Panc1 (cell line): ENCODE measurements around the gene GDPD3. TPM values are rescaled to one million over a fixed set of nuclear protein-coding genes. Genes with fewer than 3 reads are reported as not detected.

Experiments
- ATAC-seq: fragments of 200-7000 bp; cut with Tn5 transposase; 2 replicates; pipeline ENCODE4 v1.9.1; 2020; ENCODE audit warnings: mild to moderate bottlenecking, moderate library complexity
- BruUV-seq: library from RNA; stranded (reverse); fragments of 400-500 nt; replicated peaks from 2 replicates; lab custom pipeline; 2021; lab: Mats Ljungman, UMichigan
- CTCF ChIA-PET: fragments of 300-600 bp; sonication (Branson Sonifier 250); formaldehyde crosslinking; loops from one replicate; lab custom pipeline; 2022; ENCODE audit warnings: antibody characterized with exemption; lab: Charles Lee
- POLR2A ChIA-PET: fragments of 300-600 bp; sonication (Branson Sonifier 250); formaldehyde crosslinking; loops from one replicate; lab custom pipeline; 2022; ENCODE audit warnings: antibody characterized with exemption; lab: Charles Lee
- DNase-seq: peaks from one replicate; pipeline ENCODE4 v3.0.0-alpha.2; 2010; ENCODE audit warnings: low read depth, low spot score
- H3K27ac ChIP-seq: 2 replicates; pipeline ENCODE4 v1.5.1; 2011; ENCODE audit warnings: mild to moderate bottlenecking, low read length, inconsistent platforms
- H3K27me3 ChIP-seq: fragments of 200-500 bp; sonication (Bioruptor generic); 2 replicates; pipeline ENCODE4 v1.6.0; 2014; ENCODE audit warnings: low read length, inconsistent platforms; ENCODE audit not compliant: control insufficient read depth, insufficient read depth
- H3K36me3 ChIP-seq: fragments of 200-500 bp; sonication (Bioruptor generic); 2 replicates; pipeline ENCODE4 v1.5.1; 2014; ENCODE audit warnings: inconsistent platforms, mild to moderate bottlenecking, low read length, moderate library complexity; ENCODE audit not compliant: control insufficient read depth, insufficient read depth
- H3K4me1 ChIP-seq: 2 replicates; pipeline ENCODE4 v1.5.1; 2011; ENCODE audit warnings: inconsistent platforms, mild to moderate bottlenecking, low read length, moderate library complexity; ENCODE audit not compliant: control insufficient read depth, insufficient read depth
- H3K4me3 ChIP-seq, 2 experiments: 2 replicates each; pipeline ENCODE4 v1.5.1; 2011 to 2012; ENCODE audit warnings: low read depth in 2 of 2, low read length in 2 of 2, mild to moderate bottlenecking in 2 of 2, inconsistent platforms in 1 of 2, moderate library complexity in 1 of 2
- H3K9me3 ChIP-seq: fragments of 200-500 bp; sonication (Bioruptor generic); 2 replicates; pipeline ENCODE4 v1.5.1; 2014; ENCODE audit warnings: low read depth, mild to moderate bottlenecking, inconsistent platforms, low read length, moderate library complexity; ENCODE audit not compliant: control insufficient read depth, insufficient read depth
- CTCF ChIP-seq: fragments of 450-650 bp; IDR thresholded peaks from 2 replicates; pipeline ENCODE4 v1.5.1; 2017; ENCODE audit warnings: mild to moderate bottlenecking
- POLR2AphosphoS5 ChIP-seq: IDR thresholded peaks from 2 replicates; pipeline ENCODE4 v1.6.1; 2012; ENCODE audit warnings: mild to moderate bottlenecking, low read depth, low read length, moderate library complexity
- REST ChIP-seq, 2 experiments: IDR thresholded peaks; 2 replicates each; pipeline ENCODE4 v1.6.1; 2011 to 2012; ENCODE audit warnings: low read depth in 2 of 2, control low read depth in 1 of 2, low read length in 1 of 2, mild to moderate bottlenecking in 1 of 2, moderate library complexity in 1 of 2; ENCODE audit not compliant: insufficient read depth in 1 of 2
- SIN3A ChIP-seq: IDR thresholded peaks from 2 replicates; pipeline ENCODE4 v1.6.1; 2012; ENCODE audit warnings: low read depth, mild to moderate bottlenecking, low read length, moderate library complexity, borderline replicate concordance; ENCODE audit not compliant: insufficient read depth
- TCF7L2 ChIP-seq: IDR thresholded peaks from 2 replicates; pipeline ENCODE4 v1.6.1; 2011; ENCODE audit warnings: mild to moderate bottlenecking, low read depth, low read length, inconsistent platforms
- in situ Hi-C: cut with HindIII; loops from 2 replicates; pipeline ENCODE4 v1.10.0; 2016; ENCODE audit warnings: low sequenced_read_pairs, low pct_unique_long_range_greater_than_20kb
- intact Hi-C: fragments of 100-400 bp; cut with micrococcal nuclease; formaldehyde crosslinking; loops from one replicate; pipeline ENCODE4 v1.10.0; 2022; ENCODE audit not compliant: unreplicated experiment
- total RNA-seq: library from RNA; stranded (reverse); gene quantifications from one replicate; pipeline ENCODE4 v1.2.1, GENCODE V29; 2021; ENCODE audit not compliant: unreplicated experiment

Gene GDPD3
- total RNA-seq, 1 experiment from 2014 or later: 2.5 TPM

- ATAC-seq: no peak
- CTCF ChIA-PET: interaction anchor here (0.7 kb wide), 1 partner anchor 20 kb away, joined by 3 read pairs; no protein-coding TSS in a partner anchor
- Histone ChIP-seq H3K9me3 (no peaks in the 10 kb centered on the region), H3K27ac (no peak overlapping the region), H3K27me3 (no peaks in the 10 kb centered on the region), H3K4me1 (no peaks in the 10 kb centered on the region), H3K4me3 (no peak overlapping the region), H3K36me3 (no peaks in the 10 kb centered on the region)
- no peak for TF ChIP-seq SIN3A
- TF ChIP-seq REST (IDR thresholded peaks at IDR 0.05; ENCODE audit: insufficient read depth in 1 of 2, low read depth in 2 of 2, low read length in 1 of 2): no peak
- TF ChIP-seq CTCF: no peak
- TF ChIP-seq POLR2AphosphoS5: no peak
- TF ChIP-seq TCF7L2: no peak
- no peak for DNase-seq
- intact Hi-C loops: no loop called here
- POLR2A ChIA-PET: no interaction called here
- in situ Hi-C loops: no loop called here
- no TSS peak for BruUV-seq
Measured at GRCh38 chr16:30132591-30132990, 19.3 kb upstream of the GDPD3 start.

GRCh38 chr16:30131869-30132475, 18.6 kb upstream of the GDPD3 start:
- Histone ChIP-seq H3K36me3 (no peaks in the 10 kb centered on the region), H3K4me1 (no peaks in the 10 kb centered on the region), H3K4me3 (no peak overlapping the region), H3K9me3 (no peaks in the 10 kb centered on the region), H3K27me3 (no peaks in the 10 kb centered on the region), H3K27ac (no peak overlapping the region)
- no peak for TF ChIP-seq CTCF
- no peak for TF ChIP-seq TCF7L2
- TF ChIP-seq POLR2AphosphoS5: no peak
- ChIA-PET POLR2A (no interaction called here), CTCF (interaction anchor here (0.7 kb wide), 1 partner anchor 20 kb away, joined by 3 read pairs; no protein-coding TSS in a partner anchor)
- intact Hi-C loops: no loop called here
- in situ Hi-C loops: no loop called here
- BruUV-seq: no TSS peak
- no peak for ATAC-seq
- DNase-seq: no peak
